ENCODE measurements around the gene CCKAR.

DNA sequence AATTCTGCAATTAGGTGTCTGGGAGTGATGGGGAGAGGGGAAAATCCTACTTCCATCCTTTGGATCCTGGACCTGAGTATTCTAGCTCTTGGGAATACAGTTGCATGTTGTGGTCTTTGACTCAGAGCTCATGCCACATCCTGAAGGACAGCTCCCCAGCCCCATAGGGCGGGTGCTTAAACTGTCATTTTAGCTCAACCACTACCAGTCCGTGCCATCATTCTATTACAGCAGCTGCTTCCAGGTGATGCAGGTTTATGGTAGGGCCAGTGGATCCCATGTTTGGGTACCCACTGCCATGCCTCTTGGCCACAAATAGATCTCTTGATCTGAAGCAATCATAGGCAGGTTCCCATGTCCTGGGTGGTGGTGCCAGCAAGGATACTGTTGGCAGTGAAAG is 34.7 kb downstream of the CCKAR start:
- TF ChIP-seq, protein P1, sequence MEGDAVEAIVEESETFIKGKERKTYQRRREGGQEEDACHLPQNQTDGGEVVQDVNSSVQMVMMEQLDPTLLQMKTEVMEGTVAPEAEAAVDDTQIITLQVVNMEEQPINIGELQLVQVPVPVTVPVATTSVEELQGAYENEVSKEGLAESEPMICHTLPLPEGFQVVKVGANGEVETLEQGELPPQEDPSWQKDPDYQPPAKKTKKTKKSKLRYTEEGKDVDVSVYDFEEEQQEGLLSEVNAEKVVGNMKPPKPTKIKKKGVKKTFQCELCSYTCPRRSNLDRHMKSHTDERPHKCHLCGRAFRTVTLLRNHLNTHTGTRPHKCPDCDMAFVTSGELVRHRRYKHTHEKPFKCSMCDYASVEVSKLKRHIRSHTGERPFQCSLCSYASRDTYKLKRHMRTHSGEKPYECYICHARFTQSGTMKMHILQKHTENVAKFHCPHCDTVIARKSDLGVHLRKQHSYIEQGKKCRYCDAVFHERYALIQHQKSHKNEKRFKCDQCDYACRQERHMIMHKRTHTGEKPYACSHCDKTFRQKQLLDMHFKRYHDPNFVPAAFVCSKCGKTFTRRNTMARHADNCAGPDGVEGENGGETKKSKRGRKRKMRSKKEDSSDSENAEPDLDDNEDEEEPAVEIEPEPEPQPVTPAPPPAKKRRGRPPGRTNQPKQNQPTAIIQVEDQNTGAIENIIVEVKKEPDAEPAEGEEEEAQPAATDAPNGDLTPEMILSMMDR (optimal IDR thresholded peaks at IDR 0.05 in 1 of 3, IDR thresholded peaks at IDR 0.05 in 1 of 3, conservative IDR thresholded peaks at IDR 0.05 in 1 of 3; ENCODE audit: extremely low read depth in 1 of 3, insufficient read depth in 2 of 3, low read length in 3 of 3) = no peak
- TF ChIP-seq EZH2 (IDR thresholded peaks at IDR 0.05; ENCODE audit: low read length) = no peak
